A673 (cell line): ENCODE data around the gene COL2A1. TPM values are rescaled to one million over a fixed set of nuclear protein-coding genes. Genes with fewer than 3 reads are reported as not detected.

Experiments used
- BruUV-seq: library from RNA; stranded (reverse); fragments of 400-500 nt; replicated peaks from 2 replicates; lab custom pipeline; 2021; lab: Mats Ljungman, UMichigan
- CTCF ChIA-PET: fragments of 300-600 bp; sonication (Branson Sonifier 250); formaldehyde crosslinking; loops from one replicate; lab custom pipeline; 2022; ENCODE audit warnings: antibody characterized with exemption; lab: Charles Lee
- POLR2A ChIA-PET: fragments of 300-600 bp; sonication (Branson Sonifier 250); formaldehyde crosslinking; loops from one replicate; lab custom pipeline; 2022; ENCODE audit warnings: antibody characterized with exemption; ENCODE audit not compliant: low non-redundant PET; lab: Charles Lee
- DNase-seq: peaks from one replicate; pipeline ENCODE4 v3.0.0-alpha.2; 2015; ENCODE audit warnings: low spot score
- H3K27ac ChIP-seq: fragments of 200-600 bp; sonication (generic); 2 replicates; pipeline ENCODE4 v1.5.1; 2016; ENCODE audit warnings: mixed run types, low read depth, mild to moderate bottlenecking, mixed read lengths, antibody characterized with exemption, low read length; ENCODE audit not compliant: poor library complexity, severe bottlenecking
- H3K27me3 ChIP-seq: fragments of 200-600 bp; sonication (generic); replicated peaks from 2 replicates; pipeline ENCODE4 v1.6.1; 2017; ENCODE audit warnings: mixed run types, low read depth, mild to moderate bottlenecking, mixed read lengths, antibody characterized with exemption, low read length; ENCODE audit not compliant: insufficient read depth, poor library complexity
- H3K36me3 ChIP-seq: fragments of 200-600 bp; sonication (generic); 2 replicates; pipeline ENCODE4 v1.6.1; 2016; ENCODE audit warnings: mixed run types, mild to moderate bottlenecking, mixed read lengths, antibody characterized with exemption, low read length; ENCODE audit not compliant: insufficient read depth, poor library complexity, severe bottlenecking
- H3K4me1 ChIP-seq: fragments of 200-600 bp; sonication (generic); 2 replicates; pipeline ENCODE4 v1.6.1; 2017; ENCODE audit warnings: mixed run types, mild to moderate bottlenecking, mixed read lengths, antibody characterized with exemption, low read length; ENCODE audit not compliant: insufficient read depth, poor library complexity, severe bottlenecking
- H3K4me3 ChIP-seq: fragments of 200-600 bp; sonication (generic); 2 replicates; pipeline ENCODE4 v1.5.1; 2016; ENCODE audit warnings: low read depth, mixed run types, mild to moderate bottlenecking, mixed read lengths, low read length; ENCODE audit not compliant: poor library complexity, severe bottlenecking
- H3K9me3 ChIP-seq: fragments of 200-600 bp; sonication (generic); 2 replicates; pipeline ENCODE4 v1.6.1; 2016; ENCODE audit warnings: mixed run types, low read depth, mild to moderate bottlenecking, mixed read lengths, antibody characterized with exemption, low read length; ENCODE audit not compliant: poor library complexity, severe bottlenecking
- CTCF ChIP-seq: fragments of 300-800, 200-600 bp; sonication (generic); conservative IDR thresholded peaks from 2 replicates; pipeline ENCODE4 v1.5.1; 2017; ENCODE audit warnings: low read depth, mild to moderate bottlenecking, antibody characterized with exemption, low read length, moderate library complexity, mixed read lengths
- EZH2 ChIP-seq: fragments of 200-600 bp; sonication (generic); IDR thresholded peaks from 2 replicates; pipeline ENCODE4 v1.6.1; 2017; ENCODE audit warnings: borderline replicate concordance, low read depth, mild to moderate bottlenecking, mixed read lengths, antibody characterized with exemption, low read length; ENCODE audit not compliant: poor library complexity, severe bottlenecking
- intact Hi-C: fragments of 100-400 bp; cut with micrococcal nuclease; formaldehyde crosslinking; loops from one replicate; pipeline ENCODE4 v1.10.0; 2022; ENCODE audit not compliant: unreplicated experiment
- total RNA-seq: library from RNA; stranded (reverse); gene quantifications from 2 replicates; pipeline ENCODE4 v1.2.3, GENCODE V29; 2021

Gene COL2A1
- total RNA-seq, 1 experiment from 2014 or later = 1.3 TPM

- intact Hi-C loops = no loop called here
- H3K4me1 ChIP-seq = no peaks in the 10 kb centered on the region
- H3K9me3 ChIP-seq = no peaks in the 10 kb centered on the region
- H3K27me3 ChIP-seq = no peaks in the 10 kb centered on the region
- no TSS peak for BruUV-seq
- no peak overlapping the region for H3K27ac ChIP-seq
- ChIA-PET CTCF (no interaction called here), POLR2A (no interaction called here)
- TF ChIP-seq CTCF = no peak
- no peak for TF ChIP-seq EZH2
- DNase-seq = no peak
- H3K36me3 ChIP-seq = no peaks in the 10 kb centered on the region
- H3K4me3 ChIP-seq = no peak overlapping the region
Observed at GRCh38 chr12:47944685-47945340, 59.5 kb downstream of the COL2A1 start.

GRCh38 chr12:47943623-47944340 is 60.5 kb downstream of the COL2A1 start:
- intact Hi-C loops = no loop called here
- Histone ChIP-seq H3K27me3 (no peaks in the 10 kb centered on the region), H3K36me3 (no peaks in the 10 kb centered on the region), H3K9me3 (no peaks in the 10 kb centered on the region), H3K4me1 (no peaks in the 10 kb centered on the region), H3K27ac (no peak overlapping the region), H3K4me3 (no peak overlapping the region)
- CTCF ChIA-PET = no interaction called here
- no peak for DNase-seq
- no TSS peak for BruUV-seq
- no peak for TF ChIP-seq EZH2
- no peak for TF ChIP-seq CTCF
- POLR2A ChIA-PET = no interaction called here

- CTCF ChIA-PET = interaction anchor here (0.6 to 0.9 kb wide), 4 partner anchors 111 to 242 kb away, joined by 3 to 15 read pairs (median 4); partner anchors contain the start of gene CCDC184
- no TSS peak for BruUV-seq
- Histone ChIP-seq H3K4me3 (no peak overlapping the region), H3K27me3 (no peaks in the 10 kb centered on the region), H3K36me3 (no peaks in the 10 kb centered on the region), H3K9me3 (no peaks in the 10 kb centered on the region), H3K27ac (no peak overlapping the region), H3K4me1 (no peaks in the 10 kb centered on the region)
- TF ChIP-seq CTCF (no peak), EZH2 (no peak)
- DNase-seq = no peak
- POLR2A ChIA-PET = no interaction called here
- intact Hi-C loops = no loop called here
Observed at GRCh38 chr12:47942614-47943225, 61.6 kb downstream of the COL2A1 start.
